Testis (tissue), 2 donors: ENCODE data around the gene PTGDS.

Experiments
- POLR2A ChIP-seq: fragments of 450-650 bp; IDR thresholded peaks from one replicate; pipeline ENCODE4 v1.6.1; 2017; ENCODE audit warnings: antibody characterized with exemption, mild to moderate bottlenecking, moderate library complexity
- TF ChIP-seq, protein P1 (sequence below), 3 experiments: fragments of 450-650 bp in 2 of 3; fragments of 200-600 bp in 1 of 3; sonication (generic) in 1 of 3; IDR thresholded peaks; one replicate each; pipeline ENCODE4 v1.5.1; 2016 to 2019; ENCODE audit warnings: antibody characterized with exemption in 3 of 3, mild to moderate bottlenecking in 2 of 3, moderate library complexity in 1 of 3

GRCh38 chr9:137006116-137007003, 29.1 kb downstream of the PTGDS start:
- TF ChIP-seq, protein P1, sequence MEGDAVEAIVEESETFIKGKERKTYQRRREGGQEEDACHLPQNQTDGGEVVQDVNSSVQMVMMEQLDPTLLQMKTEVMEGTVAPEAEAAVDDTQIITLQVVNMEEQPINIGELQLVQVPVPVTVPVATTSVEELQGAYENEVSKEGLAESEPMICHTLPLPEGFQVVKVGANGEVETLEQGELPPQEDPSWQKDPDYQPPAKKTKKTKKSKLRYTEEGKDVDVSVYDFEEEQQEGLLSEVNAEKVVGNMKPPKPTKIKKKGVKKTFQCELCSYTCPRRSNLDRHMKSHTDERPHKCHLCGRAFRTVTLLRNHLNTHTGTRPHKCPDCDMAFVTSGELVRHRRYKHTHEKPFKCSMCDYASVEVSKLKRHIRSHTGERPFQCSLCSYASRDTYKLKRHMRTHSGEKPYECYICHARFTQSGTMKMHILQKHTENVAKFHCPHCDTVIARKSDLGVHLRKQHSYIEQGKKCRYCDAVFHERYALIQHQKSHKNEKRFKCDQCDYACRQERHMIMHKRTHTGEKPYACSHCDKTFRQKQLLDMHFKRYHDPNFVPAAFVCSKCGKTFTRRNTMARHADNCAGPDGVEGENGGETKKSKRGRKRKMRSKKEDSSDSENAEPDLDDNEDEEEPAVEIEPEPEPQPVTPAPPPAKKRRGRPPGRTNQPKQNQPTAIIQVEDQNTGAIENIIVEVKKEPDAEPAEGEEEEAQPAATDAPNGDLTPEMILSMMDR (IDR thresholded peaks at IDR 0.05): no peak
- TF ChIP-seq POLR2A: no peak
